Measurements from ENCODE around the gene USP24.
"Not testable (repeated sequence)": the region's sequence is repeated elsewhere in the genome, so short reads cannot be mapped to it uniquely, and the experiment has no call there.

USP24 gene

DNA sequence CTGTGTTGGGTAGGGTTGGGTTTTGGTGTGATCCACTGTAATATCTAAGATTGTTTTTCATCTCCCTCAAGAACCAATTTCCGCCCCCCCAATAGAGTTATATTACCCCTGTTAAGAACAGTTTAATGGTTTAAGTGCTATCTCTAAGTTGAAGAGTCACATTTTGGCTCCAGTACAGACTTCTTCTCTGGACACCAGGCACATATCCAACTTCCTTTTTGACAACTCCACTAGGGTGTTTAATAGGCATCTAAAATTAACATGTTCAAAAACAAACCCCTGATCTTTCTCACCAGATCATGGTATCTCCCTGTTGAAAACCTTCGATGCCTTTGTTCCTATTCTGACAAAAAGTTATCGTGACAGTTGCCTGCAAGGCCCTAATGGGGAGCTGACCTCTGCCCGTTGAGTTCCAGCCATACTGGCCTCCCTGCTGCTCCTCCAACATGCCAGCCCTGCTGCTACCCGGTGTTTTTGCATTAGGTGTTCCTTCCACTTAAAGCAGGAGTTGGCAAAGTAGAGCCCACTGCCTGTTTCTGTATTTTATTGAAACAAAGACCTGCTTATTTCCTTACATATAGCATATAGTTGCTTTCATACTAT, 18.6 kb downstream of the USP24 start:
- no peak overlapping the region for H3K27ac ChIP-seq (ENCODE audit: low read depth, low read length)
- peaks cover 11% of the 10 kb centered on the region for H3K4me1 ChIP-seq (ENCODE audit: insufficient read depth, low read length)
- H3K36me3 ChIP-seq (ENCODE audit: insufficient read depth, low read length): peaks cover 5% of the 10 kb centered on the region
- 85% methylated on average over 4 of the region's 5 CpGs for WGBS
- no peaks in the 10 kb centered on the region for H3K9me3 ChIP-seq (ENCODE audit: insufficient read depth, low read depth, low read length)
- no peak overlapping the region for H3K9ac ChIP-seq (ENCODE audit: low read depth, low read length)
- H3K27me3 ChIP-seq (ENCODE audit: insufficient read depth, low read length): no peaks in the 10 kb centered on the region
- H3K4me3 ChIP-seq (ENCODE audit: low read length): no peak overlapping the region

DNA sequence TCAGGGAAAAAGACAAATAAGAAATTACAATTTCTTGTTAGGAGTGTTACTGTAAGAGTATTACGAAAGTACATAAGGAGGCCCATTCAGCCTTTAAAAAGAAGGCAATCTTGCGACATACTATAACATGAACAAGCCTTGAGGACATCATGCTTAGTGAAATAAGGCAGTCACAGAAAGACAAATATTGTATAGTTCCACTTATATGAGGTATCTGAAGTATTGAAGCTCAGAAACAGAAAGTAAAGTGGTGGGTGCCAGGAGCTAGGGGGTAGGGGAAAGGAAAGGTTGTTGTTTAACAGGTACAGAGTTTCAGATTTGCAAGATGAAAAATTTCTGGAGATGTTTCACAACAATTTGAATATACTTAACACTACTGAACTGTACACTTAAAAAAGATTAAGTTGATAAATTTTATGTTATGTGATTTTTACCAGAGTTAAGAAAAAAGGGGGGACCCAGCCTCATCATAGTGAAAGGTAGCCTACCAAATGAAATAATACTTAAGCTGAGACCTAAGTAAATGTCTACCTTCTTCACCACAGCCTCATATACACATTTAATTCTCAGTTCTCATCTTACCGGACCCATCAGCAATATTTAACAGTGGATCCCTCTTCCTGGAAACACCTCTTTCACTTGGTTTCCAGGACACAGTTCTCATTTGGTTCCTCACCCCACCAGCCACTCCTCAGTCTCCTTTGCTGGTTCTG, 19.5 kb downstream of the USP24 start:
- Histone ChIP-seq H3K27ac (ENCODE audit: low read depth, low read length) (no peak overlapping the region), H3K9ac (ENCODE audit: low read depth, low read length) (no peak overlapping the region), H3K4me1 (ENCODE audit: insufficient read depth, low read length) (peaks cover 10% of the 10 kb centered on the region; the same call in 1 of the 2 replicates), H3K4me3 (ENCODE audit: low read length) (no peak overlapping the region), H3K27me3 (ENCODE audit: insufficient read depth, low read length) (no peaks in the 10 kb centered on the region), H3K9me3 (ENCODE audit: insufficient read depth, low read depth, low read length) (no peaks in the 10 kb centered on the region), H3K36me3 (ENCODE audit: insufficient read depth, low read length) (peaks cover 5% of the 10 kb centered on the region)
- WGBS: 96% methylated on average over 3 of the region's 3 CpGs

DNA sequence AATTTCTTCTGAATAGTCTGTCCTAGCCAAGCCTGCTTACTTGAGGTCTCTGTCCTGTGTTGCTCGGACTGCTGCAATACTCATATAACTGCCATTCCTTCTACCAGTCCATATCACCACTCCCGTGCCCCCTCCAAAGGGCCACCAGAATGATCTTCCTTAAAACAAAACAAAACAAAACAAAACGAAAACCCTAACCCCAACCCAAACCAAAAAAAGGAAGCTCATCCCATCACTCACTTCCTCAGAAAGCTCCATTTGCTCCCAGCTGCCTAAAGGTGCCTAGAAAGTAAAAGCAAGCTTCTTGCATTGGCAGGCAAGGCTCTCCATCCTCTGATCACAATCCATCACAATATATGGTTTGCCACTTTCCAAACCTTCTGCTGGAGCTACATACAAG, 20.3 kb downstream of the USP24 start:
- H3K27ac ChIP-seq (ENCODE audit: low read depth, low read length): no peak overlapping the region
- no peak overlapping the region for H3K9ac ChIP-seq (ENCODE audit: low read depth, low read length)
- H3K36me3 ChIP-seq (ENCODE audit: insufficient read depth, low read length): peaks cover 5% of the 10 kb centered on the region
- H3K4me1 ChIP-seq (ENCODE audit: insufficient read depth, low read length): peaks cover 10% of the 10 kb centered on the region; the same call in 1 of the 2 replicates
- H3K9me3 ChIP-seq (ENCODE audit: insufficient read depth, low read depth, low read length): no peaks in the 10 kb centered on the region
- WGBS: 85% methylated on average over 3 of the region's 3 CpGs
- H3K4me3 ChIP-seq (ENCODE audit: low read length): no peak overlapping the region
- no peaks in the 10 kb centered on the region for H3K27me3 ChIP-seq (ENCODE audit: insufficient read depth, low read length)

DNA sequence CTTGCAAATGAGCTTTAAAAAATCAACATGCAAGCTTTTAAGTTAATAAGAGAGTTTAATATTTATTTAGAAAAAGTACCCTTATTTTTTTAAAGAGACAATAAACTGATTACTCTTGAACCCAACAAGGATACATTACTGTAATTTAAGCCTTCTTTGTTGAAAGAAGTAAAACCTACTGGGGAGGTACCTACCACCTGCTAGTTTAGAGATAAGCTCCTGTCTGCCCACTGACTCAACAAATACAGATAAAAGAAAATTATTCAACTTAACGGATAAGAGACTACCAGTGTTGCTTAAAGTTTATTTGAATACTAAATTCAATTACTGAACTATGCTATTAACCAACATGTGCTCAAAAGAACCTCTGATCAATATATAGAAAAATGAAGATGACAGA, 23.1 kb downstream of the USP24 start:
- Histone ChIP-seq H3K27me3 (ENCODE audit: insufficient read depth, low read length) (no peaks in the 10 kb centered on the region), H3K9ac (ENCODE audit: low read depth, low read length) (no peak overlapping the region), H3K36me3 (ENCODE audit: insufficient read depth, low read length) (no peaks in the 10 kb centered on the region), H3K4me3 (ENCODE audit: low read length) (no peak overlapping the region), H3K9me3 (ENCODE audit: insufficient read depth, low read depth, low read length) (no peaks in the 10 kb centered on the region), H3K4me1 (ENCODE audit: insufficient read depth, low read length) (peaks cover 10% of the 10 kb centered on the region; the same call in 1 of the 2 replicates), H3K27ac (ENCODE audit: low read depth, low read length) (no peak overlapping the region)
- WGBS: no CpG with 5 or more reads among the region's 1 CpG

DNA sequence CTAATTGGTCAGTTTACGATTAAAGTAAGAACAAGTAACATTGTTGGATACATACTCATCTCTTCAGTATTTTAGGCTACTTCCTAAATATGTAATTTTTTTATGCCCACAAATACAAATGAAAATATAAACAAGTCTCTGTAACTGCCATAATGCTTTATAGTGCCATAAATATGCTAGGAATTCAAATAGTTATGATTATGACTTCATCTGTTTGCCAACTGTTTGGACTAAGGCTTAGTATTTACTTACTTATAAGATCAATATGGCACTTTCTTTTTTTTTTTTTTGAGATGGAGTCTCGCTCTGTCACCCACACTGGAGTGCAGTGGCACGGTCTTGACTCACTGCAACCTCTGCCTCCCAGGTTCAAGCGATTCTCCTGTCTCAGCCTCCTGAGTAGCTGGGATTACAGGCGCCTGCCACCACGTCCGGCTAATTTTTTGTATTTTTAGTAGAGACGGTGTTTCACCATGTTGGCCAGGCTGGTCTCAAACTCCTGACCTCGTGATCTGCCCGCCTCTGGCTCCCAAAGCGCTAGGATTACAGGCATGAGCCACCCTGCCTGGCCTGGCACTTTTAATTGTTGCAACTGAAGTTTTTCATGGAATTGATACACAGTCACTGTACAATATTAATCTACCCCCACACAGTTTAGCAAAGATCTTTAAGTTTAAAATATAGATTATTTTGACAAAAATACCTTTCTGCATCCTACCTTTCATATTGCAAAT, 23.8 kb downstream of the USP24 start:
- H3K27ac ChIP-seq (ENCODE audit: low read depth, low read length); H3K27me3 ChIP-seq (ENCODE audit: insufficient read depth, low read length); H3K36me3 ChIP-seq (ENCODE audit: insufficient read depth, low read length); H3K4me3 ChIP-seq (ENCODE audit: low read length); H3K9ac ChIP-seq (ENCODE audit: low read depth, low read length); H3K4me1 ChIP-seq (ENCODE audit: insufficient read depth, low read length); H3K9me3 ChIP-seq (ENCODE audit: insufficient read depth, low read depth, low read length): not testable (repeated sequence)
- 85% methylated on average over 10 of the region's 11 CpGs for WGBS

DNA sequence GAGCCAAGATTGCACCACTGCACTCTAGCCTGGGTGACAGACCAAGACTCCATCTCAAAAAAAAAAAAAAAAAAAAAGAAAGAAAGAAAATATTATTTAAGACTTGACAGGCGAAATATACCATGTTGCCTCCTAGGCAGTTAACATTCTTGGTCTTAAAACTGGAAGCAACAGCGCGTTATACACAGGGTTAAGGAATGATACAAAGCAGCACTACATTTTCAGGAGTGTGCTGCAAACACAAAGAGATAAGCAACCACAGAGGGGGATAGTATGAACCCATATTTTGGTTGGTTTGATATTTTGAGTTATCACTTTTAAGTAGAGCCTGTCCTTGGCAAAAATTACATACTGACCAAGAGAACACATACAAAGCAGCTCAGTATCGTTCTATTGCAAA, 25.1 kb downstream of the USP24 start:
- Histone ChIP-seq H3K27ac (ENCODE audit: low read depth, low read length) (no peak overlapping the region), H3K4me1 (ENCODE audit: insufficient read depth, low read length) (peaks cover 10% of the 10 kb centered on the region; the same call in 1 of the 2 replicates), H3K27me3 (ENCODE audit: insufficient read depth, low read length) (no peaks in the 10 kb centered on the region), H3K9me3 (ENCODE audit: insufficient read depth, low read depth, low read length) (no peaks in the 10 kb centered on the region; the same call in 1 of the 2 replicates), H3K4me3 (ENCODE audit: low read length) (no peak overlapping the region), H3K9ac (ENCODE audit: low read depth, low read length) (no peak overlapping the region), H3K36me3 (ENCODE audit: insufficient read depth, low read length) (no peaks in the 10 kb centered on the region)
- 97% methylated on average over 4 of the region's 4 CpGs for WGBS

DNA sequence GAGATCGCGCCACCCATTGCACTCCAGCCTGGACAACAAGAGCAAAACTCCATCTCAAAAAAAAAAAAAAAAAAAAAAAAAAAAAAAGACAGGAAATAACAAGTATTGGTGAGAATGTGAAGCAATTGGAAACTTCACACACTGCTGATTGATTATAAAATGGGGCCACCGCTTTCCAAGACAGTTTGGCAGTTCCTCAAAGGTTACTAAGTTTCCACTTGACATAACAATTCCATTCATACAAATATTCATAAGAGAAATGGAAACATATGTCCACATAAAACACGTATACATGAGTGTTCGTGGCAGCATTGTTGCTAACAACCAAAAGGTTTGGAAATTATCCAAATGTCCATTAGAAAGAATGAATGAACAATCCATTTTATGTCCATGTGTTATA, 26.3 kb downstream of the USP24 start:
- Histone ChIP-seq H3K36me3 (ENCODE audit: insufficient read depth, low read length) (no peaks in the 10 kb centered on the region), H3K9ac (ENCODE audit: low read depth, low read length) (no peak overlapping the region), H3K4me3 (ENCODE audit: low read length) (no peak overlapping the region), H3K9me3 (ENCODE audit: insufficient read depth, low read depth, low read length) (peaks cover 5% of the 10 kb centered on the region), H3K27ac (ENCODE audit: low read depth, low read length) (no peak overlapping the region), H3K27me3 (ENCODE audit: insufficient read depth, low read length) (no peaks in the 10 kb centered on the region), H3K4me1 (ENCODE audit: insufficient read depth, low read length) (peaks cover 10% of the 10 kb centered on the region; the same call in 1 of the 2 replicates)
- WGBS: 97% methylated on average over 3 of the region's 5 CpGs

DNA sequence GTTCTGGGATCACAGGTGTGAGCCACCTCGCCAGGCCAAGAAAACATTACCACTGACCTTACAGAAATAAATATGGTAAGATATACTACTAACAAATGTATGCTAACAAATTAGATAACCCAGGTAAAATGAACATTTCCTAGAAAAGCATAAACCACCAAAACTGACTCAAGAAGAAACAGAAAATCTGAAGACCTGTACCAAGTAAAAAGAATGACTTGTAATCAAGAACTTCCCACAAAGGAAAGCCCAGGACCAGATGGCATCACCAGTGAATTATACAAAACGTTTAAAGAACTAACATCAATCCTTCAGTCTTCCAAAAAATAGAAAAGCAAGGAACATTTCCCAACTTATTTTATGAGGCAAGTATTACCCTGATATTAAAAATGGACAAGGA, 29.3 kb downstream of the USP24 start:
- no peaks in the 10 kb centered on the region for H3K4me1 ChIP-seq (ENCODE audit: insufficient read depth, low read length)
- no peaks in the 10 kb centered on the region for H3K36me3 ChIP-seq (ENCODE audit: insufficient read depth, low read length)
- H3K9ac ChIP-seq (ENCODE audit: low read depth, low read length): no peak overlapping the region
- no peaks in the 10 kb centered on the region for H3K27me3 ChIP-seq (ENCODE audit: insufficient read depth, low read length)
- H3K4me3 ChIP-seq (ENCODE audit: low read length): no peak overlapping the region
- no peak overlapping the region for H3K27ac ChIP-seq (ENCODE audit: low read depth, low read length)
- 85% methylated on average over 1 of the region's 2 CpGs for WGBS
- peaks cover 8% of the 10 kb centered on the region for H3K9me3 ChIP-seq (ENCODE audit: insufficient read depth, low read depth, low read length)

DNA sequence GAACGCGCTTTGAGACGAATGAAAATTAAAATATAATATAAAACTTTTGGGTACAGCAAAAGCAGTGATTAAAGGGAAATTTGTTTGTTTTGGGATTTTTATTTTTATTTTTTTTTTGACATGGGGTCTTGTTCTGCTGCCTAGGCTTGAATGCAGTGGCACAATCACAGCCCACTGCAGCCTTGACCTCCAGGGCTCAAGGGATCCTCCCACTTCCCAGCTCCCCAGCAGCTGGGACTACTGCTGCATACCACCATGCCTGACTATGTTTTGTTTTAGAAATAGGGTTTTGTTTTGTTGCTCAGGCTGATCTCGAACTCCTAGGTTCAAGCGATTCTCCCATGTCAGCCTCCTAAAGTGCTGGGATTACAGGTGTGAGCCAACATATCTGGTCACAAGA, 30.3 kb downstream of the USP24 start:
- H3K27me3 ChIP-seq (ENCODE audit: insufficient read depth, low read length): no peaks in the 10 kb centered on the region
- H3K9me3 ChIP-seq (ENCODE audit: insufficient read depth, low read depth, low read length): peaks cover 8% of the 10 kb centered on the region
- no peak overlapping the region for H3K4me3 ChIP-seq (ENCODE audit: low read length)
- no peaks in the 10 kb centered on the region for H3K4me1 ChIP-seq (ENCODE audit: insufficient read depth, low read length)
- no peak overlapping the region for H3K9ac ChIP-seq (ENCODE audit: low read depth, low read length)
- no peak overlapping the region for H3K27ac ChIP-seq (ENCODE audit: low read depth, low read length)
- 97% methylated on average over 4 of the region's 5 CpGs for WGBS
- no peaks in the 10 kb centered on the region for H3K36me3 ChIP-seq (ENCODE audit: insufficient read depth, low read length)

DNA sequence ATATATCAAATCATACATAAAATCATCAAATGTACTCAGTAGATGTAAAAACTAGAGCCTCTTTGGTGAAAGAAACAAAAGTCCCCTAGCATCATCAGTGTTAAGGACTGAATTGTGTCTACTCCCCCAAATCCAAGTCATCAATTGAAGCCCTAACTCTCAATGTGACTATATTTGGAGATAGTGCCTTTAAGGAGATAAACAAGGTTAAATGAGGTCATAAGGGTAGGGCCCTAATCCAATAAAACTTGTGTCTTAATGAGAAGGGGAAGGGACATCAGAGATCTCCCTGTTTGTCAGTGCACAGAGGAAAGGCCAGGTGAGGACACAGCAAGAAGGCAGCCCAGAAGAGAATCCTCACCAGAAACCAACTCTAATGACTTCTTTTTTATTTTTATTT, 33.5 kb downstream of the USP24 start:
- peaks cover 11% of the 10 kb centered on the region for H3K36me3 ChIP-seq (ENCODE audit: insufficient read depth, low read length)
- H3K27ac ChIP-seq (ENCODE audit: low read depth, low read length): no peak overlapping the region
- H3K4me1 ChIP-seq (ENCODE audit: insufficient read depth, low read length): no peaks in the 10 kb centered on the region
- H3K9me3 ChIP-seq (ENCODE audit: insufficient read depth, low read depth, low read length): peaks cover 8% of the 10 kb centered on the region
- H3K9ac ChIP-seq (ENCODE audit: low read depth, low read length): no peak overlapping the region
- H3K27me3 ChIP-seq (ENCODE audit: insufficient read depth, low read length): no peaks in the 10 kb centered on the region
- no peak overlapping the region for H3K4me3 ChIP-seq (ENCODE audit: low read length)

DNA sequence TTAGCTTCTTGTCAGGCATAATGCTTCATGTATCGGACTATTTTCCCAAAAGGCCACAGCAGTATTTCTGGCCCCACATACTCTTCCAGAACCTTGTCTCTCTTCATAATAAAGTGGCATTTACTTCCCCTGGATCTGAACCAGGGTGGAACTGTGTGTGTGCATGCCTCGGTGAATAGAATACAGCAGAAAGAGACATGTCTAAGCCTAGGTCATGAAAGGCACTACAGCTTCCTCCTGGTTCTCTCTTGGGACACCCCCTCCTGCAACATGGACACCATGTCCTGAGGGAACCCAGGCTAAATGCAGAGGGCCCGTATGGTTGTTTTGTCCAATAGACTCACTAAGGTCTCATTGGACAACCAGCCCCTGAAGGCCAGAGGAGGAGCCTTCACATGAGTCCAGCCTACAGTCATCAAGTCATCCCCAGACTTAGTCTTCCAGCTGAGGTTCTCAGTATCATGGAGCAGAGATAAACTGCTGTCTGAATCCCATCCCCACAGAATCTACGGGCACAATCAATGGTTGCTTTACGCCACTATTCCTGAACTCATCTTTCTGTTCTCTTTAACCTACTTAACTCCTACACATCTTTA, 35.0 kb downstream of the USP24 start:
- Histone ChIP-seq H3K4me1 (ENCODE audit: insufficient read depth, low read length) (no peaks in the 10 kb centered on the region), H3K4me3 (ENCODE audit: low read length) (no peak overlapping the region), H3K9ac (ENCODE audit: low read depth, low read length) (no peak overlapping the region), H3K36me3 (ENCODE audit: insufficient read depth, low read length) (peaks cover 22% of the 10 kb centered on the region), H3K27me3 (ENCODE audit: insufficient read depth, low read length) (no peaks in the 10 kb centered on the region), H3K9me3 (ENCODE audit: insufficient read depth, low read depth, low read length) (peaks cover 8% of the 10 kb centered on the region), H3K27ac (ENCODE audit: low read depth, low read length) (no peak overlapping the region)
- WGBS: 96% methylated on average over 5 of the region's 5 CpGs

Data from HUES64 (cell line).